Mucosa of stomach (tissue), 1 donor: ENCODE measurements around the gene DNAJC13.

Experiments
- H3K27me3 ChIP-seq: one replicate; pipeline ENCODE4 v1.7.0; 2013; ENCODE audit warnings: mild to moderate bottlenecking, low read length; ENCODE audit not compliant: control insufficient read depth, insufficient read depth
- H3K36me3 ChIP-seq: one replicate; pipeline ENCODE4 v1.7.0; 2013; ENCODE audit warnings: low read length; ENCODE audit not compliant: control insufficient read depth, insufficient read depth
- H3K4me1 ChIP-seq: one replicate; pipeline ENCODE4 v1.7.0; 2013; ENCODE audit warnings: mild to moderate bottlenecking, low read length; ENCODE audit not compliant: control insufficient read depth, insufficient read depth
- H3K4me3 ChIP-seq: one replicate; pipeline ENCODE4 v1.7.0; 2013; ENCODE audit warnings: low read length
- H3K9ac ChIP-seq: one replicate; pipeline ENCODE4 v1.7.0; 2013; ENCODE audit warnings: mild to moderate bottlenecking, low read length, moderate library complexity
- H3K9me3 ChIP-seq: one replicate; pipeline ENCODE4 v1.7.0; 2013; ENCODE audit warnings: mild to moderate bottlenecking, low read length, moderate library complexity; ENCODE audit not compliant: control insufficient read depth
- donor health status: Pancreatic carcinoma.

The DNAJC13 gene

DNA sequence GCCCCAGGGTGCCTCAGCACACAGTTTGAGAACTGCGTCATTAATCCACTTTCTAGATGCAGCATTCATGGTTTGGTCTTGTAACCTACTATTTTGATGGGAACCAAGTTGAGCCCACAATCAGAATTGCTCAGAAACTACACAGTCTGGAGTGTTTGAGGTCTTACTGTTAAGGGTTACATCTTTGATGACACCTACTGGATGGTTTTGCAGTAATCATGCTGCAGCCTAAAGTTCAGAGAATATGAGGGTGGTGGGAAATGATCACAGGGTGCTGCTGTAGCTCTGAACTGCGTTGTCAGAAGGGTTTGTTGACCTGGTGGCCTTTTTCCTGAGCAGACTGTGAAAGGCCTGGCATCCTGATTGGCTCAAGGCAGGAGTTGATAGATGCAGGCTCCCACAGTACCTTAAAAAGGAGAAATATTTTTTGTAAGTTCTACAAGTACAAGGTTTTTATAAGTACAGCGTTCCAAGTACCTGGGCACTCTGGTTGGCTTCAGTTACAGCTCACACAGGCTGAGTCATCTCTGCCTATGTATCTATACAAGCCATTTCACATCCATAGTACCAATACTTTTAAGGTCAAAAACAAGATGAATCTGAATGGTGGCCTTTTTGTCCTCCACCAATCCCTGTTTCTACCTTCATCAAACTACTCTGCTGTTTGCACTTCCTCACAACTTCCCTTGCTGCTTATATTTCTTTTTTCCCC is 119.3 kb downstream of the DNAJC13 start:
- Histone ChIP-seq H3K4me1 (no peaks in the 10 kb centered on the region), H3K27me3 (no peaks in the 10 kb centered on the region), H3K36me3 (no peaks in the 10 kb centered on the region), H3K9me3 (no peaks in the 10 kb centered on the region), H3K9ac (no peak overlapping the region), H3K4me3 (no peak overlapping the region)

DNA sequence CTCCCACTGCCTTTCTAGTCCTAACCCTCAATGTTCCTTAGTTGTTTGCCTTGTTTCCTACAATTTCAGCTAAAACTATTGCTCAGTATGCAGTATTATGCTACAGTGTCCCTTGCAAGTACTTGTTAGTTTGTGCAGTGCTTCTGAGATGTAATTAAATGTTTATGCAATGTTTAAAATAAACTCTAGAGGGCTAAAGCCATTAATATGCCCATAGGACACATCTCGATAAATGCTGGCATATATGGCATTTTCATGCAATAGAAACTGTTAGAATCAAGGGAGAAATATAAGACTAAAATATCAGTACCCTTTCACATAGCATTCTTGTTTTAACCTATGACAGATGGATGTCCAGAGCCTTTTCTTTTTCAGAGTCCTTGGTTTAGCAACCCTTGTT is 120.0 kb downstream of the DNAJC13 start:
- H3K4me3 ChIP-seq, result no peak overlapping the region
- no peaks in the 10 kb centered on the region for H3K36me3 ChIP-seq
- no peaks in the 10 kb centered on the region for H3K4me1 ChIP-seq
- no peak overlapping the region for H3K9ac ChIP-seq
- H3K9me3 ChIP-seq, result no peaks in the 10 kb centered on the region
- H3K27me3 ChIP-seq, result no peaks in the 10 kb centered on the region

DNA sequence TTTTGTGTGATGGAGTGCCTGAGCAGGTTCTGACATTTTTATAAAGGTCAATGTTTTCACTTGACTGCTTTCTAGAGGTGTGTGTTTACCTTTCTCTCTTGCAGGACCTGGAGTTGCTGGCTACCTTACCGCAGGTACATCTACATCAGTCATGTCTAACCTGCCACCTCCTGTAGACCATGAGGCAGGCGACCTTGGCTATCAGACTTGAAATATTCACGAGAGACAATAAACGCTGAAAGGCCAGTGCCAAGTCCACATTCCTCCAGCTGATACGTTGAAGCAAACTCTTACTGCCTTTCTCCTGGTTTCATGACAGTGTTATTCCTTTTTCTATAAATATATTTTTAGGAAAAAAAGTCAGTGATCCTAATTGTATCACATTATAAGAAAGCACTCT is 120.8 kb downstream of the DNAJC13 start:
- no peak overlapping the region for H3K9ac ChIP-seq
- no peaks in the 10 kb centered on the region for H3K27me3 ChIP-seq
- H3K4me1 ChIP-seq, result no peaks in the 10 kb centered on the region
- H3K36me3 ChIP-seq, result no peaks in the 10 kb centered on the region
- no peaks in the 10 kb centered on the region for H3K9me3 ChIP-seq
- H3K4me3 ChIP-seq, result no peak overlapping the region

DNA sequence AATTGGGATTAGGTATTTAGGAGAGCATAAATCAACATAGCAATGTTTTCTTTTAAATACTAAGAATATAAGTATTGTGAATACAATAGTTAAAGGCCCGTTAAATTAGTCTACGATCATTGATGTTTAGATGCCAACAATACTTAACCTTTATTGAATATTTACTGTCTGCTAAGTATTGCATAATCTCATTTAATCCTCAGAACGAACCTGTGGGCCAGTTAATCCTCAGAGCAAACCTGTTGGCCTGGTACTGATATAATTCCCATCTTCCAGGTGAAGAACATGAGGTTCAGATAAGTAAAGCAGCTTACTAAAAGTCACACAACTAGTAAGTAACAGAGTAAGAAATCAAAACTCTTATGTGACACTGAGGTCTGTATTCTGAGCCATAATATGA is 122.4 kb downstream of the DNAJC13 start:
- no peaks in the 10 kb centered on the region for H3K4me1 ChIP-seq
- no peak overlapping the region for H3K4me3 ChIP-seq
- H3K9me3 ChIP-seq, result no peaks in the 10 kb centered on the region
- H3K27me3 ChIP-seq, result no peaks in the 10 kb centered on the region
- no peak overlapping the region for H3K9ac ChIP-seq
- no peaks in the 10 kb centered on the region for H3K36me3 ChIP-seq

DNA sequence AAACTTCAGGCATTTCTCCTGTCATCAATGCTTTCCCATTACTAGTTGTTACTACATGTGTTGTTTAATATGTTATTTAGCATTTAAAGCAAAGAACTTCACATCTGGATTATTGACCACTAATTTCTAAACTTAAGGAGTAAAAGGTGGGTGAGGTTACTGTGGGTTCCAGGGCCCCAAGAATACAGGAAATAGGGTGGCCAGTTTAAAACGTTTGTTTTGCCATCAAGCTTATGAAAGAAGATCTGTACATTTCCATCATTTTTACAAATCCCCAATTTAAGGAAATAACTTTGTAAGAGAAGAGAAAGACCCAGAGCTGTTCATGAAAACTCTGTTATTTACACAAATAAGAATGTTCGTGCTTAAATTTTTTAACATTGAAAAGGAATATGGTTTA is 125.3 kb downstream of the DNAJC13 start:
- Histone ChIP-seq H3K4me1 (no peaks in the 10 kb centered on the region), H3K4me3 (no peak overlapping the region), H3K27me3 (no peaks in the 10 kb centered on the region), H3K9me3 (no peaks in the 10 kb centered on the region), H3K9ac (no peak overlapping the region), H3K36me3 (no peaks in the 10 kb centered on the region)

DNA sequence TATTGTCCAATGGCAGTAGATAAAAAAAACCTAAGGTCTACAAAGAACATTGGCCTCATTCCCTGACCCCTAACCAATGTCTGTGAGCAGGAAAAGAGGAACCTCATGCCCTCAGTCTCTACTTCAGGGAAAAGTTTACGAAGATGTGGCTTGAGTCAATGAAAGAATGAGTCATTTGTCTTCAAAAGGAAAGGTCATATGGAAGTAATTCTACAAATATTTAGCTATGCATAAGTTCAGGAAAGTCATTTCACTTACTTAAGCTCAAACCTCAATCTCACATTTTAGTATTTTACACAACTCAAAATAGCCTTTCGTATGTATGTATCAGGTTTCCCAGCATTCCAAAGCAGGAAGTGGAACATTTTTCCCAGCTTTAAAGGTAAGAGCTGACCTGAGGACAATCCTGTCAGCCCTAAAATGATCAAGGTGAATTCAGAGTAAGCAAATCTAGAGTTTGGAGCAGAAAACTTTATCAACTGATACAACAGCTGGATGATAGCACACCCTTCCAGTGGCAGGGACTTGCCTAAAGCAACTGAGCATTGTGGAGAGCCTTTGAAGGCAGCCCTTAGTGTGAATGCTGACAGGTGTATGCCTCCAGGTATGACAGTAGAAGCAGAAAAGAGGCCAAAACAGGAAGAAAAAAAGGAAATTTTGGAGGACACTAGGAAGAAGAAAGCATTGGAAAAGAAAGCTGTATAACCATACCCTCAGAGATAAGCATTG is 125.9 kb downstream of the DNAJC13 start:
- Histone ChIP-seq H3K36me3 (no peaks in the 10 kb centered on the region), H3K4me1 (no peaks in the 10 kb centered on the region), H3K27me3 (no peaks in the 10 kb centered on the region), H3K4me3 (no peak overlapping the region), H3K9me3 (no peaks in the 10 kb centered on the region), H3K9ac (no peak overlapping the region)

DNA sequence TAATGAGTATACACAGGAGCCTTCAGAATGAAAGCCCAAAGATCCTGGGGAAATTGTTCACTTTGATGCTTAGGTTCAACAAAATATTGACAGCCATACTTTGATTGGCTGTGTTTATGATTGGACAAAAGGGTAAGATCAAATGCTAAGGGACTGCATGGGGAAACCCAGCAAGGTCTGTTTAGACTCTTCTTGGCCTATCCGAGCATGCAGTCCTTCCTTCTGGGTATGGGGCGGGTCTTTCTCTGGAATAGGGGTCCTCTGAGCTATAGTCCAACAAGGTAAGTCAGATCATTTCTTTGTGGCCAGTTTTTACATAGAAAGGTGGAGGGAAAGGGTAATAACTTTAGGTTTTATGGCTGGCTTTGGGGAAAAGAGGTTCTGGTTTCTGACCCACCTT is 126.8 kb downstream of the DNAJC13 start:
- Histone ChIP-seq H3K4me3 (no peak overlapping the region), H3K9me3 (no peaks in the 10 kb centered on the region), H3K27me3 (no peaks in the 10 kb centered on the region), H3K9ac (no peak overlapping the region), H3K36me3 (no peaks in the 10 kb centered on the region), H3K4me1 (no peaks in the 10 kb centered on the region)

DNA sequence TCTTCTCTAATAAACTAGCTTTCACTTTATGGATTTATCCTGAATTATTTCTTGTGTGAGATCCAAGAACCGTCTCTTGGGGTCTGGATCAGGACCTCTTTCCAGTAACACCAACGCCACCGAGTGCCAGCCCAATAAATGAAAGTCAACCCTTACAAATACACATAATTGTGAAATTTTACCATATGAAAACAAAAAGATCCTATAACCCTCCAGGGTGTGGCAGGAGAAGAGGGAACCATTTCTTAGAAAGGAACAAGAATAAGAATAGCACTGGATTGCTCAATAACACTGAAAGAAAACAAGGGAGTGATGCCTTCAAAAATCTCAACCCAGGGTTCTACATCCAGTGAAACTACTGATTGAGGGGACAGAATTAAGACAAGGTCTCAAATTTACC is 128.2 kb downstream of the DNAJC13 start:
- Histone ChIP-seq H3K4me1 (no peaks in the 10 kb centered on the region), H3K27me3 (no peaks in the 10 kb centered on the region), H3K9me3 (no peaks in the 10 kb centered on the region), H3K4me3 (no peak overlapping the region), H3K9ac (no peak overlapping the region), H3K36me3 (no peaks in the 10 kb centered on the region)

DNA sequence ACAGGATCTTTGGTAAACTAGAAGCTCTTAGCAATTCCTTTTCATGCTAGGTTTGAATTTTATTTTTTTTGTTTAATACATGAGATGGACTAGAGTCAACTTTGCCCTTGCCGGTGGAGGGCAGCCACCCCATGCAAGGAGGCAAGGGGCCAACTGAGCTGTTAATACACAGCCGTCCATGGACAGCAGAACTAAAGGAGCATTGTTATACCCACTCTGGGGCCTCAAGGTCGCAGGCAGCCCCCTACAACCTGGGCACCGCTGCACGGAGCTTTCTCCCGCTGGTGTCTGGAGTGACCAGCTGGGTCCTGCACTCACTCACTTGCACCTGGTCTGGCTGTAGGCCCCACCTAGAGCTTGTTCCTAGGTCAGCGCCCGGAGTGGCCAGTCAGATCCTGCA is 131.9 kb downstream of the DNAJC13 start:
- no peaks in the 10 kb centered on the region for H3K9me3 ChIP-seq
- H3K4me1 ChIP-seq, result no peaks in the 10 kb centered on the region
- no peak overlapping the region for H3K9ac ChIP-seq
- no peak overlapping the region for H3K4me3 ChIP-seq
- no peaks in the 10 kb centered on the region for H3K36me3 ChIP-seq
- no peaks in the 10 kb centered on the region for H3K27me3 ChIP-seq

DNA sequence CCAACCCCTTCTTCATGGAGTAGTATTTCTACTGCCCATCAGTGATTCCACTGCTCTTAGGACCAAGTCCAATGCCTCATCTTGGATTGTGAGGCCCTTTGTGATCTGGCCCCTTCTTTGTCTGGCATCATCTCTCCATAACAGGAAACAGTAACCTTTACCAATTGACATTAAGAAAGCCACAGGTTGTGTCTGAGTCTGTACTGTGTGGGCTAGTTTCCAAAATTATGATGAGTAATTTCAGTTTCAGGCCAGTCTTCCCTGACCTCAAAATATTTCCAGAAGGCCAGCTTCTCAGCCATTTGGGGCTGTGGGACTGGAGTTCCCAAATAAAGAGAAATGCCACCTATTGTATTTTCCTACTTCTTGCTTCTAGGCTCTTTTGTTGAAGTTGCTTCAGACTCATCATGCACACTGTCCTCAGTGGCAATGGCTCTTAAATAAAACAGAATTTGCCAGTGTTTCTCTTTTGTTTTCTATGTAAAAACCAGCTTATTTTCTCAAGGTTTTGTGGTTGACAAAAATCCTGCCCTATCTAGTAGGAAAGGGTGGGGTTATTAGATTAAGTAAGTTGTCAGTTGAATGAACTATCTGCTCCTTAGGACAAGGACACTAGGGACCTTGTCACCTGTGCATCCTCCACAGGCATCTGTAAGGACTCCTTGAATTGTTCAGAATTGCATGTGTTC is 132.7 kb downstream of the DNAJC13 start:
- H3K27me3 ChIP-seq, result no peaks in the 10 kb centered on the region
- H3K4me1 ChIP-seq, result no peaks in the 10 kb centered on the region
- no peaks in the 10 kb centered on the region for H3K36me3 ChIP-seq
- H3K9me3 ChIP-seq, result no peaks in the 10 kb centered on the region
- H3K9ac ChIP-seq, result no peak overlapping the region
- H3K4me3 ChIP-seq, result no peak overlapping the region

DNA sequence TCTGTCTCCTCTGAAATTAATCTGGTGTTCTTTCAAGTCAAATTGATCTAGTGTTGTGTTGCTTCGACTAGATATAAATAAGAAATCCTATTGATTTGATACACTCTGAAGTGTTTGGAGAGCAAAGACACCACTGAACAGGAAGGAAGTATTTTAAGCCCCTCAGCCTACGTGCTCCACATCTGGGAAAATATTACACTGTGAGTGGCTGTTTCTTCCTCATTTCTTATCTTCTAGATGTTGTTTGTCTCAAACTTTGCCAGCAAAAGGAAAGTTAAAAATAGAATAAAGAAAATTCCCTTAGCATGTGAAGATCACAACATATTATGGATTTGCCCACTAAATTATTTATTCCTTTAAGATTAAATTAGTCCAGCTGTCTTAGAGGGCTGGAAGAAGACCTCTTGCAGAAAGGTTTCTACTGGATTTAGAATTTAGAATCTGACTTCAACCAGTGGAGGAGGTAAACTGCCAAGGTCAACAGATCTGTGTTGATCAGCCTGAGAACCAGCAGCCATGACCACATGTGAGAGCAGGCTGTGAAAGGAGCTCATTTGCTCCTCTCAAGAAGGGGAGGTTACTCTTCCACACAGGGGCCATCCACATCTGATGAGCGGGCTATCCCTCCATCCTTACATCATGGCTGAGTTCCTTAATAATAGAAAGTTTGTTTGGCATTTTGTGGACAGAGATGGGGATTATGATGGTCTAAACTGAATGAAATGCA is 133.4 kb downstream of the DNAJC13 start:
- H3K36me3 ChIP-seq, result no peaks in the 10 kb centered on the region
- H3K4me3 ChIP-seq, result no peak overlapping the region
- H3K27me3 ChIP-seq, result no peaks in the 10 kb centered on the region
- no peaks in the 10 kb centered on the region for H3K4me1 ChIP-seq
- no peaks in the 10 kb centered on the region for H3K9me3 ChIP-seq
- no peak overlapping the region for H3K9ac ChIP-seq

DNA sequence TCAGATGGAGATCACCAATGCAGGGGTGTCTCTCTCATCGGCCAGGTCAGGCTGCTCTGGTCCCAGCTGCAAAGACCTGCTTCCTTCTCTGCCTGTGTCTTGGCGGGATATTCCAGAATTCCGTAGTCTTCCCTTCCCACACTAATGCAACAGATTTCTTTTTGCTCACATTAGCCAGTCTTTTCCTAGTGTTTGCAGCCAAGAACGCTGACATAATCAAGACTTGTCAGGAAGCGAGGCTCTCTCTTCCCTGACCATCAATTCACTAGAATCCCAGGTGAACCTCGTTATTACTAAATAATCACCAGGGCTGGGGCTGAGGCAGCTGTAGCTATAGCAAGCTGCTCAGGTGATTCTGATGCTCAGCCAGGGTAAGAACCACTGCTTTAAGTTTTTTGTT is 136.5 kb downstream of the DNAJC13 start:
- no peaks in the 10 kb centered on the region for H3K27me3 ChIP-seq
- H3K4me3 ChIP-seq, result no peak overlapping the region
- H3K9ac ChIP-seq, result no peak overlapping the region
- H3K9me3 ChIP-seq, result no peaks in the 10 kb centered on the region
- H3K36me3 ChIP-seq, result no peaks in the 10 kb centered on the region
- H3K4me1 ChIP-seq, result no peaks in the 10 kb centered on the region
